Osteoblast (primary cell): ENCODE results near the gene IGSF6. TPM values are rescaled to one million over a fixed set of nuclear protein-coding genes. Genes with fewer than 3 reads are reported as not detected.

Source experiments
- DNase-seq: peaks from one replicate; pipeline ENCODE4 v3.0.0; 2011; ENCODE audit warnings: low spot score, mixed read lengths; ENCODE audit not compliant: insufficient read length; ENCODE audit errors: missing footprints
- H2AFZ ChIP-seq: 2 replicates; pipeline ENCODE4 v1.6.0; 2011; ENCODE audit warnings: mild to moderate bottlenecking, low read length
- H3K27ac ChIP-seq: 2 replicates; pipeline ENCODE4 v1.5.1; 2011; ENCODE audit warnings: mild to moderate bottlenecking, low read depth, low read length, moderate library complexity
- H3K27me3 ChIP-seq: 2 replicates; pipeline ENCODE4 v1.6.0; 2012; ENCODE audit warnings: mild to moderate bottlenecking, control low read depth, inconsistent platforms, low read length, moderate library complexity; ENCODE audit not compliant: insufficient read depth
- H3K36me3 ChIP-seq: 2 replicates; pipeline ENCODE4 v1.5.1; 2011; ENCODE audit warnings: mild to moderate bottlenecking, low read length, control low read depth, moderate library complexity; ENCODE audit not compliant: insufficient read depth
- H3K4me1 ChIP-seq: 2 replicates; pipeline ENCODE4 v1.5.1; 2011; ENCODE audit warnings: mild to moderate bottlenecking, low read length, control low read depth, moderate library complexity; ENCODE audit not compliant: insufficient read depth
- H3K4me2 ChIP-seq: 2 replicates; pipeline ENCODE4 v1.6.0; 2011; ENCODE audit warnings: mild to moderate bottlenecking, low read length; ENCODE audit not compliant: insufficient read depth
- H3K4me3 ChIP-seq: fragments of 200-600 bp; sonication (generic); 3 replicates; pipeline ENCODE4 v1.5.1; 2012; ENCODE audit warnings: mild to moderate bottlenecking, low read length, inconsistent platforms; ENCODE audit not compliant: insufficient read depth
- H3K79me2 ChIP-seq: 2 replicates; pipeline ENCODE4 v1.6.0; 2012; ENCODE audit warnings: mild to moderate bottlenecking, low read length, control low read depth, inconsistent platforms; ENCODE audit not compliant: insufficient read depth
- H3K9me3 ChIP-seq: 2 replicates; pipeline ENCODE4 v1.5.1; 2011; ENCODE audit warnings: low read depth, low read length, control low read depth
- H4K20me1 ChIP-seq: 2 replicates; pipeline ENCODE4 v1.6.0; 2012; ENCODE audit warnings: mild to moderate bottlenecking, low read length, control low read depth; ENCODE audit not compliant: insufficient read depth
- CTCF ChIP-seq: IDR thresholded peaks from 2 replicates; pipeline ENCODE4 v1.5.1; 2011; ENCODE audit warnings: mild to moderate bottlenecking, low read depth, low read length, moderate library complexity; ENCODE audit errors: extremely low read depth
- total RNA-seq: library from RNA; depleted of rRNA; stranded (reverse); fragments of >200 nt; gene quantifications from 2 replicates; pipeline ENCODE4 v1.2.3, GENCODE V29; 2012

The IGSF6 gene
- total RNA-seq, 1 donor = 0.36 TPM

GRCh38 chr16:21611556-21612384 lies 40.6 kb downstream of the IGSF6 start:
- no peak overlapping the region for H3K4me3 ChIP-seq
- peak overlapping the region; percentile 38 for H3K27ac ChIP-seq
- peaks cover 19% of the 10 kb centered on the region for H3K36me3 ChIP-seq
- peaks cover 41% of the 10 kb centered on the region for H4K20me1 ChIP-seq
- H3K79me2 ChIP-seq = peaks cover 100% of the 10 kb centered on the region
- no peaks in the 10 kb centered on the region for H3K27me3 ChIP-seq
- H2AFZ ChIP-seq = no peak overlapping the region
- H3K9me3 ChIP-seq = no peaks in the 10 kb centered on the region
- H3K4me1 ChIP-seq = peaks cover 46% of the 10 kb centered on the region
- H3K4me2 ChIP-seq = no peak overlapping the region
- DNase-seq = no peak
- no peak for TF ChIP-seq CTCF

DNA sequence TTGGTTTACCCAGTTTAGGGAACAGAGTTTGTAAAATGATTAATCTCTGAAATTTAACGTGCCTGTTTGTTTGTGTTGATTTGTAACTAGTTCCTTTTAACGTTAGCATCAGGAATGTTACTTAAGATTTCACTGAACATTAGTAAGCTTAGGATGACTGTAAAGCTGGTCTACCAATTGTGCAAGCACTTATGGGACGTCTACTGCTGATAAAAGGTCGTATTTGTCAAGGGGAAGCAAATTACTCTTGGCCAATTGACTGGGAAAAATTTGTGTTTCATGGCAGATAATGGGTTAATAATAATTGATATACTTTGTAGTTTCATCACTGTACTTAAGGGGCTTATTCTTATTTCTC lies 41.2 kb downstream of the IGSF6 start:
- H3K9me3 ChIP-seq = no peaks in the 10 kb centered on the region
- peak overlapping the region; percentile 9 for H3K27ac ChIP-seq
- peaks cover 47% of the 10 kb centered on the region for H4K20me1 ChIP-seq
- no peak overlapping the region for H3K4me3 ChIP-seq
- TF ChIP-seq CTCF = no peak
- H3K4me1 ChIP-seq = peaks cover 46% of the 10 kb centered on the region
- no peak for DNase-seq
- H2AFZ ChIP-seq = no peak overlapping the region
- no peak overlapping the region for H3K4me2 ChIP-seq
- peaks cover 16% of the 10 kb centered on the region for H3K36me3 ChIP-seq
- H3K27me3 ChIP-seq = no peaks in the 10 kb centered on the region
- H3K79me2 ChIP-seq = peaks cover 100% of the 10 kb centered on the region

DNA sequence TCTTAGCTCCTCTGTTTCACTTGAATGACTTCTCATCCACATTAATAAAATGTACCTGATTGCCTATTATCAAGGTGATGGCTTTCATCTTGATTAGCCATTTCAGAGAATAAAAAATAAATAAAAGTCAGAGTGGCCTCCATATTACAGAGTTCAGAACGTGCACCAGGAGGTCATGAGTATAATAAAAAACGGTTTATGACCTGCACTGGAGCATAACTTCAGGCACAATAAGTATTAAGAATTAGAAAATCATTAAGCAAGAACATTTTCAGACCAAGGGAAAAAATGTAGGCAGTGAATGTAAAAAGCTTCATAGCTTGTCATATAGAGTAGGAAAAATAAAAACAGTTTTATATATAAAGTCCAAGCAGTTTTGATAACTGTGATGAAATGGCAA lies 41.6 kb downstream of the IGSF6 start:
- H4K20me1 ChIP-seq = peaks cover 47% of the 10 kb centered on the region
- H3K36me3 ChIP-seq = peaks cover 12% of the 10 kb centered on the region
- peaks cover 99% of the 10 kb centered on the region for H3K79me2 ChIP-seq
- H3K9me3 ChIP-seq = no peaks in the 10 kb centered on the region
- no peak overlapping the region for H3K4me2 ChIP-seq
- H3K27me3 ChIP-seq = no peaks in the 10 kb centered on the region
- no peak overlapping the region for H3K4me3 ChIP-seq
- peak overlapping the region; percentile 9 for H3K27ac ChIP-seq
- TF ChIP-seq CTCF = no peak
- no peak for DNase-seq
- peaks cover 46% of the 10 kb centered on the region for H3K4me1 ChIP-seq
- H2AFZ ChIP-seq = no peak overlapping the region

DNA sequence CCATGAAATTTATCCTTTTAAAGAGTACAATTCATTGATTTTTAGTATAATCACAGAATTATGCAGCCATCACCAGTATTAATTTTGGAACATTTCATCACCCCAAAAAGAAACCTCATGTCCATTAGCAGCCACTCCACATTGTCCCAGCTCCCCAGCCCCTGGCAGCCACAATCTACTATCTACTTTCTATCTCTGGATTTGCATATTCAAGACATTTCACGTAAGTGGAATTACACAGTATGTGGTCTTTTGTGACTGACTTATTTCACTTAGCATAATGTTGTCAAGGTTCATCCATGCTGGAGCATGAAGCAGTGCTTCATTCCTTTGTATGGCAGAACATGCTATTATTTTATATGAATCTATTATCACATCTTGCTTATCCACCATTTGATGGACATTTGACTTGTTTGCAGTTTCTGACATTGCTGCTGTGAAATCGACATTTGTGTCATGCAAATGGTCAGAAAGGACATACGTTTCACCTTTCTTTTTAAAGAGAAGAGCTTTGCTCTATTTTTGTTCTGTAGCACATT lies 42.3 kb downstream of the IGSF6 start:
- Histone ChIP-seq H4K20me1 (peaks cover 50% of the 10 kb centered on the region), H3K4me2 (no peak overlapping the region), H3K79me2 (peaks cover 99% of the 10 kb centered on the region), H2AFZ (no peak overlapping the region), H3K9me3 (no peaks in the 10 kb centered on the region), H3K4me1 (peaks cover 46% of the 10 kb centered on the region), H3K27ac (no peak overlapping the region), H3K4me3 (no peak overlapping the region), H3K27me3 (no peaks in the 10 kb centered on the region), H3K36me3 (peaks cover 7% of the 10 kb centered on the region)
- DNase-seq = no peak
- no peak for TF ChIP-seq CTCF
